HG03108 (cell line): ENCODE data around the gene GSC2.
"Not testable (repeated sequence)": the region's sequence is repeated elsewhere in the genome, so short reads cannot be mapped to it uniquely, and the experiment has no call there.

Source experiments
- ATAC-seq: cut with Tn5 transposase; IDR thresholded peaks from one replicate; pipeline ENCODE4 v1.9.1; 2021; ENCODE audit warnings: moderate library complexity; ENCODE audit not compliant: unreplicated experiment

GSC2 gene

DNA sequence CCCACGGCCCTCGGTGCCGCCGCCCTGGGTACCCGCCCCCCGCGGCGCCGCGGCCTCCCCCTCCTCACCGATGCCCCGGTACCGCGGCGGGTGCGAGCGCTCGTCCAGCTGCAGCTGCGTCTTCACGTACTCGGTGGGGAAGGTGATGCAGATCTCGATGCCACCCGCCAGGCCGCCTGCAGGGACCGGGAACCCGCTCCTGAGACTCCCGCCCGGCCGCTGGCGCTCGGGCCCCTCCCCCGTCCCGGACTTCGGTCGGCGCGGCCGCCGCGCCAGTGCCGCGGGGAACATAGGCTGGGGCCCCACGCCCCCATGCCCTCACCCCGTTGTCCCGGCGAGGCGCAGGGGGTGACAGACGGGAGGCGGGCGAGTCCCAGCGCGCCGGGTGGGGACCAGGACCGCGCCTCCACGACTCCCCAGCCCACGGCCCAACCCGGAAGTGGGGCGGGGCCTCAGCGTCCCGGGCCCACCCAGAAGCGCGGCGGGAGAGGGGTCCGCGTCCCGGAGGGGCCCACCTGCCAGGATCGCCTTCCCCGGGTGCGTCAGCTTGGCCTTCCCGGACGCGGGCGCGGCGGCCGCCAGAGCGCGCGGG lies 28.1 kb upstream of the GSC2 start:
- peak; percentile 23 for ATAC-seq

- no peak for ATAC-seq
Measured at GRCh38 chr22:19177164-19178064, 27.3 kb upstream of the GSC2 start.

DNA sequence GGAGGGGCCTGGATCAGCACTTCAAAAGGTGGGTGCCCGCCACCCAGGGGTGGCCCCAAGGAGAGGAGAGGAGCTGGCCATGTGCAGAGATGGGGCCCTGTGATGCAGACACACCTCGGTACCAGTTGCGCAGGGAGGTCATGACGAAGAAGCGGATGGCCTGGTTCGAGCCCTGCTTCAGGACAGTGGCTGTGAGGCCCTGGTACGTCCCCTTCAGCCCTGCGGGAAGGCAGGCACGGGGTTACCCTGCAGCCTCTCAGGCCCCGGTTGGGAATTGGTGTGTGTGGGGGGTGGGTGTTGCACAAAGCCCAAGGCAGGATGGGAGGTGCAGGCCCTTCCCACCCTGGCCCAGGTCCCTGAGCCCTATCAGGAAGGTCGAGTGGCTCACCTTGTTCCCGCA lies 26.6 kb upstream of the GSC2 start:
- ATAC-seq, result no peak

GRCh38 chr22:19176175-19176643 lies 26.1 kb upstream of the GSC2 start:
- ATAC-seq, result no peak

DNA sequence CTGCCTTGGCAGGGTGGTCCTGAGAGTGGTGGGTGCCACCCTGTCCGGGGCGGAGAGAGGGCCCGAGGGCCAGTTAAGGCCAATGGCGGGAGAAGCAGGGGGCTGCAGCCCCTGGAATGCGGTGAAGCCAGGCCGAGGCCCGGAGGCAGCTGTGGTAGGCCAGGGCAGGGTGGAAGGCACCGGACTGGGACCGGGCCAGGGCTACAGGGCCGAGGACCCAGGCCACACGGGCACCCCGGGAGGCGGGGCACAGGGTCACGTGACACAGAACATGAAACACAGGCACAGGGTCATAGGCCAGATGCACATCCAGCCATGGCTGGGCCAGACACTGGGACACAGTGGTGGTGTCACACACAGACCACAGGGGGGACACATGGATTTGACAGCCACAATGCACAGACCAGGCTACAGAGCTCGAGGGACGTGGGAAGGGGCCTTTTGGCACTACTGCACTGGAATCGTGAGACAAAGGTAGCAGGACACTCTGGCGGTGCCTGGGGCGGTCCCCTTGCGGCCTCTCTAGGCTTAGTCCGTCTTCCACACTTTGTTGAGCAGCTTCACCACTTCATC lies 25.6 kb upstream of the GSC2 start:
- no peak for ATAC-seq

GRCh38 chr22:19175026-19175601 lies 25.0 kb upstream of the GSC2 start:
- no peak for ATAC-seq

- ATAC-seq, result no peak
Measured at GRCh38 chr22:19174106-19175025, 24.3 kb upstream of the GSC2 start.

DNA sequence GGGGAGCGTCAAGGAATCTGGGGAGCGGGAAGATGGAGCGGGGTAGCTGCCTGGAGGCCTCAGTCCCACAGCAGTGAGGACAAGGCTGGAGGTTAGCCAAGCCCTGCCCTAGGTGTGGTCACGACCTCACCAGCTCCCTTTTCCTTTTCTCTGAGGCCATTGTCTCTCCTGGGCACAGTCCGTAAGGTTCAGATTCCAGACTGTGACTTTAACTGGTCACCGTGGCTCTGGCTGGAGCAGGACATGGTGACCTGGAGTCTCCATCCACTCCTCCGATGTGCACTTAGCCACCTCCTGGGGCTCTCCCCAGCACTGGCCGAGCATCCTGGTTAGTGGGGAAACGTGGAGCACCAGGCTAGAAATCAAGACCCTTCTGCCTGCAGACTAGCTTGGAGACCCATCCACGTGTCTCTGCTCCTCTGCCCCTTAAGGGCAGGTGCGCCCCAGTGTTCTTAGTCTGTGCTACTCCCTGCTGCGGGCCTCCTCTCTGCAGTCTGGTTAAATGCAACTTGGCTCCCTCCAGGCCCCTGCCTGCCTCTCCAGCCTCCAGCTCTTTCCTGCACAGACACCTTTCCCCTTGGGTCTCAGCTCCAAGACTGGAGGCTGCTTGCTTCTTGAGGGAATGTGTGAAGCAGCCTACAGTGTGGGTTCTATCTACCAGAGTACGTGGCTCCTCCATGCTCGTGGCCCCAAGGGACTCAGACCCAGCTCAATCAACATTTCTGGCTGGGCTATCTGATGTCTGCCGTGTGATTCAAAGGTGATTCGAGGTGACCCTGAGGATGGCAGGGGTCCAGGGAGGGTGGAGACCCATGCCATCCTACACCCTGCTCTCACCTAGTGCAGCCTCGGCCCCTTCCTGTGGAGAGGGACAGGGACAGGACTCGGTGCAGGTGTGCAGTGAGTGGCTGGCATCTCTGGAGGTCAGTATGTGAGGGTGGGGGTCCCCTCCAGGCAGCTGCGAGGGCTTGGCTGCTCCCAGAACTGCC lies 23.2 kb upstream of the GSC2 start:
- ATAC-seq, result no peak

DNA sequence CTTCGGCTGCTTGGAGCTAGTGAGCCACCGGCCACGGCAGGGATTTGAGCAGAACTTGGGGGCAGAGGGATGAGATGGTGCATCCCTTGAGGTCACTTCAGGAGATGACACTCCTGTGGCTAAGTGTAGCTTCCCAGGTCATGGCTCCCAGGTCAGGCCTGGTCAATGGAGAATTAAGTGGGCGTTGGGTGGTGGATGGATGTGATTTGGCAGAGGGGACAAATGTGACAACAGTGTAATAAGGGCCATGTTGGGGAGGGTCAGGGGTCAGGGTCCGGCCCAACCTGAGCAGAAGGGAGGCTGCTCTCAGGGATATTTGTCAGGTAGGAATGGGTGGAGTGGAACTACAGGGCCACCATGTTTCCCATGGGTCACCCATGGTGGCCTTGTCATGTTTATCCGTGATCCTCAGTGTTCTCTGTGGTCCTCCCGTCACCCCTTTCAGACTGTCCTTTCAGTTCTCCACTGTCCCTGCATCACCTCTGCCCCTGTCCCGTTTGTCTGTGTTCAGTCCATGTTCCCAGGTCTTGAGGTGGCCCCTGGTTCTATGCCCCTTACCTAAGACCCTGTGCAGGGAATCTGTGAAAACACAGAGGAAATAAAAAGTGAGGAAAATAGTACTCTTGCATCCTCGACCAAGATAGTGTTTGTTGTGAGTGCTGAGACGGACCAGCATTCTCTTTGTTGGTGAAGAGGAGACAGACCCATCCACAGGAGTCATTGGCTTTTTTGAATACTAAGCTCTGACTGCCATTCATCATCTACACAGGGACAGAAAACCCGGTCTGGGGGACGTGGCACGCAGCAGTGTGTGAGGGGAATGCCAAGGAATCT lies 22.3 kb upstream of the GSC2 start:
- no peak for ATAC-seq

DNA sequence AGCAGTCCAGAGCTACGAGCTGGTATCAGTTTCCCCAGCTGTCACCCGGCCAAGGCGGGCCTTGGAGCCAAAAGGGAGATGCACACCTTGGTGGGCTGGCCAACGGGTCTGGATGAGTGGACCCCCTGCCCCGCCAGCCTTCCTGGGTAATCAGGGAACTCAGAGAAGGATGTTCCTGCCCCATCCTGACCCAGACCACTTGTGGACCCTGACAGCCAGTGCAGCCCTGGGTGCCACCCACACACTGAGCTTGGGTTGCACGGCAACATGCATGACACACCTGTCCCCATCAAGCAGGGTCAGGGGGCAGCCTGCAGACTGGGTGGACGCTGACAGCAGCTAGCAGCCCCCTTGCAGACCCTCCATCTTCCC lies 19.8 kb upstream of the GSC2 start:
- no peak for ATAC-seq

GRCh38 chr22:19169002-19169946 lies 19.2 kb upstream of the GSC2 start:
- ATAC-seq, result no peak

- no peak for ATAC-seq
Measured at GRCh38 chr22:19168088-19168890, 18.2 kb upstream of the GSC2 start.

DNA sequence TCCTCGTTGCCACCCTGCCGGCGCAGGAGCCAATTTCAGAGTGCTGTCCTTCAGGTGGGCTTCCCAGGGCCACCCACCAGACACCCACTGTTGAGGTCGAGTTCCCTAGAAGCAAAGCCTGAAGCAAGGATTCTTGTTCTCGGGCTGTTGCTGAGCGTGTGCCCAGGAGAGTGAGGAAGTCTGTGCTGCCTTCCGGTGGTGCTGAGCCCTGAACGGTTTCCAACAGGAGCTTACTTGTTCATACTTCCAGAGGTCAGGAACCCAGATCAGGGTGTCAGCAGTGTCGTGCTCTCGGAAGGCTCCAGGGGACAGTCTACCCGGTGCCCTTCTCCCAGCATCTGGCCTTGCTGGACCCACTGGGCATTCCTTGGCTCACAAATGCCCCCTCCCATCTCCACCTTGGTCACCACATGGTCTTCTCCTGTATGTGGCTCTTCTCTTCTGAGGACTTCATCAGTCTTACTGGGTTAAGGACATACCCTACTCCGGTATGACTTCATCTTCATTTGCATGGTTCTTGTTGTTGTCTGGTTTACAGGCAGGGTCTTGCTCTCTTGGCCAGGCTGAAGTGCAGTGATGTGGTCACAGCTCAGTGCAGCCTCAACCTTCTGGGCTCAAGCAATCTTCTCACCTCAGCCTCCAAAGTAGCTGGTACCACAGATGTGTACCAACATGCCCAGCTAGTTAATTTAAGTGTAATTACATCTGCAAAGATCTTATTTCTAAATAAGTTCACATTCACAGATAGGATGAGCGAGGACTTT lies 17.2 kb upstream of the GSC2 start:
- no peak for ATAC-seq

- no peak for ATAC-seq
Measured at GRCh38 chr22:19166421-19166820, 16.3 kb upstream of the GSC2 start.

GRCh38 chr22:19164425-19164824 lies 14.3 kb upstream of the GSC2 start:
- ATAC-seq, result no peak

- ATAC-seq, result not testable (repeated sequence)
Measured at GRCh38 chr22:19158649-19159048, 8.6 kb upstream of the GSC2 start.
